IPS-20b (cell line): ENCODE data around the gene SEPSECS.

Experiments used
- H3K27ac ChIP-seq: one replicate; pipeline ENCODE4 v1.5.1; 2013; ENCODE audit warnings: low read length
- H3K27me3 ChIP-seq: 2 replicates; pipeline ENCODE4 v1.6.1; 2013; ENCODE audit warnings: mild to moderate bottlenecking, low read length, inconsistent platforms; ENCODE audit not compliant: insufficient read depth
- H3K36me3 ChIP-seq: 2 replicates; pipeline ENCODE4 v1.6.1; 2013; ENCODE audit warnings: low read depth, mild to moderate bottlenecking, inconsistent platforms, low read length, moderate library complexity; ENCODE audit not compliant: insufficient read depth
- H3K4me1 ChIP-seq: 2 replicates; pipeline ENCODE4 v1.6.1; 2013; ENCODE audit warnings: mild to moderate bottlenecking, control low read depth, inconsistent platforms, low read length, moderate library complexity; ENCODE audit not compliant: insufficient read depth
- H3K4me3 ChIP-seq: 2 replicates; pipeline ENCODE4 v1.5.1; 2013; ENCODE audit warnings: mild to moderate bottlenecking, low read length, inconsistent platforms
- H3K9ac ChIP-seq: 2 replicates; pipeline ENCODE4 v1.6.1; 2013; ENCODE audit warnings: low read depth, mild to moderate bottlenecking, inconsistent platforms, low read length, moderate library complexity
- H3K9me3 ChIP-seq: 2 replicates; pipeline ENCODE4 v1.6.1; 2013; ENCODE audit warnings: mild to moderate bottlenecking, low read depth, low read length, inconsistent platforms; ENCODE audit not compliant: insufficient read depth

Gene SEPSECS

GRCh38 chr4:25159837-25160713, at the start of gene SEPSECS:
SEPSECS (minus strand) TSS chr4:25160449; CDS start chr4:25160369, 80 bp downstream.
- peaks cover 3% of the 10 kb centered on the region; the same call in 1 of the 2 replicates for H3K4me1 ChIP-seq
- H3K27me3 ChIP-seq = no peaks in the 10 kb centered on the region
- H3K36me3 ChIP-seq = no peaks in the 10 kb centered on the region
- peak within 1 kb of the TSS; percentile 94 for H3K9ac ChIP-seq
- peak within 1 kb of the TSS; percentile 95 for H3K4me3 ChIP-seq
- H3K27ac ChIP-seq = peak within 1 kb of the TSS; percentile 73
- no peaks in the 10 kb centered on the region for H3K9me3 ChIP-seq

DNA sequence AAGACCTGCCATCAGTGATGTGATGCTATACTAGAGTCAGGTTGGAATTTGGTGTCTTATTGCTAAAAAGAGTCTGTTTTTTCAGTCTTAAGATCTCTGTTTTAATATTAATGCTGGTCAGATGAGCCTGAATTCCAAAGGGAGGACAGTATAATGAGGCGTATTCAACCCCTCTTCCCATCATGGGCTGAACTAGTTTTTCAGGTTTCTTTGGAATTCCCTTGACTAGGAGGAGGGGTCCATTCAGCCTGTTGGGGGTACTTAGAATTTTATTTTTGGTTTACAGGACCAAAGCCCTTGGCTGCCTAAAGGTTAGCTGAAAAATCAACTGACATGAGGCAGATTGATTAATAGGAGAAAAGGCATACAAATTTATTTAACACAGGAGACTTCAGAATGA, 49.5 kb upstream of the SEPSECS start:
- Histone ChIP-seq H3K9ac (no peak overlapping the region), H3K9me3 (no peaks in the 10 kb centered on the region), H3K27ac (no peak overlapping the region), H3K4me1 (peaks cover 16% of the 10 kb centered on the region), H3K27me3 (no peaks in the 10 kb centered on the region), H3K4me3 (no peak overlapping the region), H3K36me3 (no peaks in the 10 kb centered on the region)

DNA sequence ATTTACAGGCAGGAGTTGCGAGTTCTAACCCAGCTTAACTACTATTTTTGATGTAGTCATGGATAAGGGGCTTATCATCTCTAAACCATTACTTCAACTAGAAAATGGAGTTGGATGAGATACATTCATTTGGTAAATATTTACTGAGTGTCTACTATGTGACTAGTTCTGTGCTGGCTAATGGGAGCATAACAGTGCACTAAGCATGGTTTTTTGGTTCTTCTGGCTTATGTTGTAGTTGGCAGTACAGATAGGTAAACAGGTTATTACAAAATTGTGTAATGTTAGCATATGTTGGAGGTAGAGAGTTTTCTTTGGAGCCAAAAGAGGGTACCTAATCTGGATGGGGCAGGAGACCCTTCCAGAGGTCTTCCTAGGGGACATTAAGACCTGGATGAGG, 47.7 kb upstream of the SEPSECS start:
- Histone ChIP-seq H3K27ac (no peak overlapping the region), H3K9ac (no peak overlapping the region), H3K4me3 (no peak overlapping the region), H3K27me3 (no peaks in the 10 kb centered on the region), H3K9me3 (no peaks in the 10 kb centered on the region), H3K4me1 (peaks cover 16% of the 10 kb centered on the region), H3K36me3 (no peaks in the 10 kb centered on the region)

DNA sequence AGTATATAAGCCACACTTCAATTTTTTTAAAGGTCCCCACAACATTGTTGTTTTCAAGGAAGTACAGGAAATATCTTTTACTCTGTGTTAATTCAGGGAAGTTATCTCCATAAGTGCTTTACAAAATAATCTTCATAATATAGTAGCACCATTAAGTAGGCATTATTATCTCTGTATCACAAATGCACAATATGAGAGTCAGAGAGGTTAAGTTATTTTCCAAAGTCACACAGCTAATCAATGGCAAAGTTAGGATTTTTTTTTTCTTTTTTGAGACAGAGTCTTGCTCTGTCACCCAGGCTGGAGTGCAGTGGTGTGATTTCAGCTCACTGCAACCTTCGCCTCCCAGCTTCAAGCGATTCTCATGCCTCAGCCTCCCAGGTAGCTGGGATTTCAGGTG, 38.5 kb upstream of the SEPSECS start:
- no peaks in the 10 kb centered on the region for H3K36me3 ChIP-seq

DNA sequence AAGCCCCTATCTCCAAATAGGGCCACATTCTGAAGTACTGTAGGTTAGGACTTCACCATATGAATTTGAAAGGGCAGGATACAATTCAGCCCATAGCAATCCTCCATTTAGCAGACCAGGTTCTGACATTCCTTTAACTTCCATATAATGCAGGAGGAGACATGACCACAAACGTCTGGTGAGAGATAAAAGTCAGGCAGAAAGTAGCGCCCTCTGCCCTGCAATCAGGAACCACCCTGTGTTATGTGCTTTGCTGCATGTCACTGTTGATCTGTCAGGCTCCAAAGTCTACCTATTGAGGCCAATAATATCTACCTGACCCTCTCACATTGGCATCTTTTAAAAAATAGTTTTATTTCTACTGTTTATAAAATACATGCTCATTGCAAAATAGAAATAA, 30.2 kb upstream of the SEPSECS start:
- H3K9ac ChIP-seq = no peak overlapping the region
- H3K9me3 ChIP-seq = no peaks in the 10 kb centered on the region
- H3K4me1 ChIP-seq = no peaks in the 10 kb centered on the region
- H3K4me3 ChIP-seq = no peak overlapping the region
- no peaks in the 10 kb centered on the region for H3K36me3 ChIP-seq
- no peaks in the 10 kb centered on the region for H3K27me3 ChIP-seq
- no peak overlapping the region for H3K27ac ChIP-seq

More for the DNA sequence above, 38.5 kb upstream of the SEPSECS start:
- Histone ChIP-seq H3K4me3 (no peak overlapping the region), H3K9me3 (no peaks in the 10 kb centered on the region), H3K9ac (no peak overlapping the region), H3K4me1 (peaks cover 4% of the 10 kb centered on the region; the same call in 1 of the 2 replicates), H3K27me3 (no peaks in the 10 kb centered on the region), H3K27ac (no peak overlapping the region)

- H3K9me3 ChIP-seq = no peaks in the 10 kb centered on the region
- no peaks in the 10 kb centered on the region for H3K4me1 ChIP-seq
- H3K27me3 ChIP-seq = no peaks in the 10 kb centered on the region
- H3K4me3 ChIP-seq = no peak overlapping the region
- H3K9ac ChIP-seq = no peak overlapping the region
- H3K27ac ChIP-seq = no peak overlapping the region
- H3K36me3 ChIP-seq = no peaks in the 10 kb centered on the region
Observed at GRCh38 chr4:25184056-25184455, 23.8 kb upstream of the SEPSECS start.

GRCh38 chr4:25182937-25183336, 22.7 kb upstream of the SEPSECS start:
- Histone ChIP-seq H3K4me3 (no peak overlapping the region), H3K27ac (no peak overlapping the region), H3K27me3 (no peaks in the 10 kb centered on the region), H3K4me1 (no peaks in the 10 kb centered on the region), H3K9ac (no peak overlapping the region), H3K36me3 (no peaks in the 10 kb centered on the region), H3K9me3 (no peaks in the 10 kb centered on the region)

DNA sequence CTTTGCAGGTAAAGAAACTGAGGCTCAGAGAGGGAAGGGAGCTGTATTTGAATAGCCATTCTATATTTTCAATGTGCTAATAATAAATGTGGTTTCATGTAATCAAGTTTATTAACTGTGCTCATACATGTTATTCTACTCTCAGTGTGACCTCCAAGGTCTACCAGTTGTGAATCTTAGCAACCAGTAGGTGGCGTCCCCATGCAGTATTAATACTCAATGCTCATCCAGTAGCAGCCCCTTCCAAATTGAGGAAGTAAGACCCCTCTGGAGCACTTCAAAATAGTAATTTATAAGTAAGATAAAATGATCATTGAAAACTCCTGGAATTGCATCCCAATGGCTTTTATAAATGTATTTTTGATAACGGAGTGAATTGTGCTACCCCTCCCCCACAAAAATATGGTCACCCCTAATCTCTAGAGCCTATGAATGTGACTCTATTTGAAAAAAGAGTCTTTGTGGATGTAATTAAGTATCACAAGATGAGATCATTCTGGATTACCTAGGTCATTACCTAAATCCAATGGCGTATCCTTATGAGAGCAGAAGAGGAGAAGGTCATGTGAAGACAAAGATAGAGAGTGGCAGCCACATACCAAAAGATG, 20.4 kb upstream of the SEPSECS start:
- Histone ChIP-seq H3K27me3 (no peaks in the 10 kb centered on the region), H3K36me3 (no peaks in the 10 kb centered on the region), H3K9me3 (no peaks in the 10 kb centered on the region), H3K4me3 (no peak overlapping the region), H3K4me1 (no peaks in the 10 kb centered on the region), H3K9ac (no peak overlapping the region), H3K27ac (no peak overlapping the region)

- no peak overlapping the region for H3K27ac ChIP-seq
- no peaks in the 10 kb centered on the region for H3K4me1 ChIP-seq
- H3K9ac ChIP-seq = no peak overlapping the region
- no peaks in the 10 kb centered on the region for H3K36me3 ChIP-seq
- no peak overlapping the region for H3K4me3 ChIP-seq
- H3K9me3 ChIP-seq = no peaks in the 10 kb centered on the region
- H3K27me3 ChIP-seq = no peaks in the 10 kb centered on the region
Observed at GRCh38 chr4:25178838-25179261, 18.6 kb upstream of the SEPSECS start.

DNA sequence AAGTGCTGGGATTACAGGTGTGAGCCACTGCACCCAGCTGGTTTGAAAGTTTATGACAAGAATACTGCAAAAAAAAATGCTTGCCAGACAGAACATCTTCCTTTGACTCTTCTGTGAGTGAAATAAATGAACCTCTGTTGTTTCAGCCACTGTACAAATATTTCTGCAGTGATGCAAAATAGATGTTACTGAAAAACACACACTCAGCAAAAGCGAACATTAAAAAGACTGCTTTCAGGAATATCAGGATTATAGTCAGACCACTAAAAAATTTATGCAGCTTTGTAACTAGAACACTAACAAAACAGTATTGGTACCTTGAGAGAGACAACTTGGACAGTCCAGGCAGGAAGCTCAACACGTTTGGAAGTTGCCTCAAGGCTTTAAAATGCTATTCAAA, 16.9 kb upstream of the SEPSECS start:
- H3K4me1 ChIP-seq = no peaks in the 10 kb centered on the region
- H3K9me3 ChIP-seq = no peaks in the 10 kb centered on the region
- H3K27ac ChIP-seq = no peak overlapping the region
- no peaks in the 10 kb centered on the region for H3K27me3 ChIP-seq
- H3K4me3 ChIP-seq = no peak overlapping the region
- H3K9ac ChIP-seq = no peak overlapping the region
- H3K36me3 ChIP-seq = no peaks in the 10 kb centered on the region

- Histone ChIP-seq H3K27ac (no peak overlapping the region), H3K9ac (no peak overlapping the region), H3K4me1 (no peaks in the 10 kb centered on the region)
Observed at GRCh38 chr4:25174674-25175073, 14.4 kb upstream of the SEPSECS start.

More at GRCh38 chr4:25174674-25175073, 14.4 kb upstream of the SEPSECS start:
- Histone ChIP-seq H3K9me3 (no peaks in the 10 kb centered on the region), H3K4me3 (no peak overlapping the region), H3K36me3 (no peaks in the 10 kb centered on the region), H3K27me3 (no peaks in the 10 kb centered on the region)
